Brain pericyte (primary cell): Measurements from ENCODE around the gene ZEB2.

Experiments used
- DNase-seq: peaks from one replicate; pipeline ENCODE4 v3.0.0-alpha.2; 2012; ENCODE audit warnings: low read depth, low spot score

ZEB2 gene

GRCh38 chr2:144471305-144472045 is 48.4 kb downstream of the ZEB2 start:
- no peak for DNase-seq

- no peak for DNase-seq
Measured at GRCh38 chr2:144470816-144471215, 49.1 kb downstream of the ZEB2 start.

- DNase-seq = no peak
Measured at GRCh38 chr2:144470334-144470733, 49.6 kb downstream of the ZEB2 start.

DNA sequence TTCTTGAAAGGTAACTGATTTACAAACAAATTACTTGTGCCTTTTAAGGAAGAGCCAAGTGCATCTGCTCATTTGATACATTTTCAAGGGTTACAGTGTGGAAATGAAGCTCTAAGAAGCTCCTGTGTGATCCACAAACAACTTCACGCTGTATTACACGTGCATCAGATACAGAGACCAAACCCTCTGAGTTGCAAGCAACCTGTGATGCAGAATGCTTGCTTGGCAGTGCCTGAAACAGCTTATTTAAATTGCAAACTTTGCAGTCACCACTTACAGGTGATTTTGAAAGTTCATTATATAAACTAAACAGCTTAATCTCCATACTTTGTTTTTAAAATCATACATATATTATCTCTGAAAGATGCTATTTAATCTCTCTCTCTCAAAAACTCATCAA is 50.1 kb downstream of the ZEB2 start:
- DNase-seq = no peak

DNA sequence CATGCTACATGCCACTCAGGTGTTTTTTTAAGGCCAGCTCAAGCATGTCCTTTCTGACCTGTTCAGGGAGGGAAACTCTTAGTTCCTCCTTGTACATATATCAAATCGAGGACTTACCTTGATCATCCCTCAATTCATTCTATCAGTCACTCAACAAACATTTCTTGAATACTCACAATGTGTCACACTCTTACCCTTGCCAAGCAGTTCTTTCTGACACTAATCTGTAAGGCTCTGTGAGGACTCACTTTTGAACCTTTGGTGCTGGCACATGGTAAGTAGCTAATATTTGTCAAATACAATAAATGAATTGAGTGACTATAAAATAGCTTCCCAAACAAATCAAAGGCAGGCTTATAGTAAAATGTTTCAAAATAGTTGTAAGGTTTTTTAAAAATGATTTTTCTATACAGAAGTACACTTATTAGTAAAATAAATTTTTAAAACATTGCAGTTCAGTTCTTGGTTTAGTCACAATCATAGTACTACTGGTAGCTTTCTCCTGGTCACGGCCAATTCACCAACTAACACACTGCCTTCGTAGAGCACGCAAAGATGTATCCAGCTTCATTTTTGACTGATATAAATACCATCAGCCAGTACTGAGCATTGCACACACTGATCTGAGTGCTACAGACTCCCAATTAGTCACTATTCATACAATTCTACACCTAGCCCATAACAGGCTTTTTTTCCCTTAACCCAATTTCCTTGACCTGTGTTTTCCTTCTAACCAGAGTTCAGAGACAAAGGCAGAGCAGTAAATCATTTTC is 50.9 kb downstream of the ZEB2 start:
- DNase-seq = no peak

DNA sequence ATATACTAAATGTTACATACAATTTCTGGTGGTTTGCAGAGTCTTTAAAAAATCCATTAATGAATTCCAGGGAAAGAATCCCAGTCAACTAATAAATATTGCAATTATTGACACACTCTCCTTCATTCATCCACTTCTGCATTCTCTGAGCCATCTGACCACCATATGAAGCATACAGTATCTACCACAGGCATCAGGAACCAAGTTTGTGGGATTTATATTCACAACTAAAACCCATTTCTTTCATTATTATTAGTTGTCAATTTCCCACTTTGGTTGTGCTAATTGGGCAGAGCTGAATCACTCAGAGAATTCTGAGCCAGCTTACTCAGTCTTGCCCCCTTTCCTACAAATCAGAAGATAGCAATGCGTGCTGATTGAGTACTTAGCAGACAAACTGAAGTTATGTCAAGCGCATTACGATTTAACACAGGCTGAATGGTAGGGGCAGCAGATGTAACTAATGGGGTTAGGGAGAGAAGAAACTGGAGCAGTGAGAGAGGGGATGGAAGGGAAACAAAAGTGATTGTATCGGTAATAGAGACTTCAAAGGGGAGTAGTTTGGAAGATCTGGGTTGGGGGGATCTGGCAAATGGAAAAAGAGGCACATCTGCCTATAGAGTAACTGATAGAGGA is 52.3 kb downstream of the ZEB2 start:
- no peak for DNase-seq

DNA sequence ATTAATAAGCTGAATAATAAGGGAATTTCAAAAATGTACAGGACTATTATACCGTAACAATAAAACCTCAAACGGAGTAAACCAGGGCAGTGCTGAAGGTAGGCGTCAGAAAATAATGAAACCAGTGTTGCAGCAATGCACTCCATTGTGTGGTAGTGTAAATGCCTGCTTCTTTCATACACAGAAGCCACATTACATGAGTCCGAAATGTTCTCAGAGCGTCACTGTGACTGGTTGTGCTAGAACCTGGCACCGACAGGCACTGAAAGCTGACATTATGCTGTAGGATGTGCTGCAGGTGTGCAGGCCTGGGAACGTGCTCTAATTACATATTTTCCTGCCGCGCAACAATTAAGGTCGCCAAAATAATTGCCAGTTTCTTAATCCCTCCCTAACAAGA is 53.3 kb downstream of the ZEB2 start:
- no peak for DNase-seq

GRCh38 chr2:144465749-144466148 is 54.2 kb downstream of the ZEB2 start:
- DNase-seq = no peak

DNA sequence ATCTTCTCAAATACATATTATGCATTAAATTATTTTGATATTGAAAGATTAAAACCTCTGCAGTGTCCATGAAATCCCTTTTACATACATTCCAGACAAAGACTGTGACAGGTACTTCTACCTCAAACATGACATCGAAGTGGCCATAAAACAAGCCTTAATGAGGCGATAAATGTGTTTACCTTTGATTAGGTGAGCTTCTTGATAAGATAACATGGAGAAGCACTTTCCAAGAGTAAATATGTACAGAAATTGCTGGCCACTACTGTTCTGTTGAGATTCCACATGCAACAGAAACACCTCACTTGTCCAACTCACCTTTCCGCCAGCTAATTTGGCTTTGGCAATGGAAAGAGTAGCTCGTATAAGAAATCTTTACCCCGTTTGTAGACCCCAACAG is 55.2 kb downstream of the ZEB2 start:
- DNase-seq = no peak

GRCh38 chr2:144463266-144463665 is 56.7 kb downstream of the ZEB2 start:
- no peak for DNase-seq

GRCh38 chr2:144462266-144462665 is 57.7 kb downstream of the ZEB2 start:
- DNase-seq = no peak

- no peak for DNase-seq
Measured at GRCh38 chr2:144461308-144461766, 58.6 kb downstream of the ZEB2 start.

GRCh38 chr2:144460727-144461307 is 59.1 kb downstream of the ZEB2 start:
- no peak for DNase-seq

DNA sequence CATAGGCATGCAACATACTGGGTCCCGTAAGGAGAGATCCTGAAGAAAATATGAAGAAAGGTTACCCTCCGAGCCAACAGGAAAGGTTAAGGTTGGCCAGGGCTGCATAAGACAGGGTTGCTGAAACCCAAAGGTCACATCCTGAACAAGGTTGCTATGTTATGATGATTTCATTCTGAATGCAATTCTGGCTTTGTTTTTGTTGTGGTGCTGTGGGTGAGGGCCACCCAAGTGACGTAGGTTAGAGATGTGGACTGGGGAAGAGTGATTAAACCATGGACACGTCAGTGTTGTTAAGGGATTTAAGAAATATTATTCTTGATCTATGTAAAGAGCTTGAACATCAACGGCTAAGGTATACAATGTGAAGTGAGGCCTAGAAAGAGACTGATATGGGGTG is 60.0 kb downstream of the ZEB2 start:
- DNase-seq = peak; percentile 45

- no peak for DNase-seq
Measured at GRCh38 chr2:144459286-144459685, 60.6 kb downstream of the ZEB2 start.

GRCh38 chr2:144458541-144458940 is 61.4 kb downstream of the ZEB2 start:
- no peak for DNase-seq

- DNase-seq = peak; percentile 45
Measured at GRCh38 chr2:144456680-144457079, 63.2 kb downstream of the ZEB2 start.

- no peak for DNase-seq
Measured at GRCh38 chr2:144455987-144456386, 63.9 kb downstream of the ZEB2 start.

- no peak for DNase-seq
Measured at GRCh38 chr2:144454466-144455287, 65.2 kb downstream of the ZEB2 start.

DNA sequence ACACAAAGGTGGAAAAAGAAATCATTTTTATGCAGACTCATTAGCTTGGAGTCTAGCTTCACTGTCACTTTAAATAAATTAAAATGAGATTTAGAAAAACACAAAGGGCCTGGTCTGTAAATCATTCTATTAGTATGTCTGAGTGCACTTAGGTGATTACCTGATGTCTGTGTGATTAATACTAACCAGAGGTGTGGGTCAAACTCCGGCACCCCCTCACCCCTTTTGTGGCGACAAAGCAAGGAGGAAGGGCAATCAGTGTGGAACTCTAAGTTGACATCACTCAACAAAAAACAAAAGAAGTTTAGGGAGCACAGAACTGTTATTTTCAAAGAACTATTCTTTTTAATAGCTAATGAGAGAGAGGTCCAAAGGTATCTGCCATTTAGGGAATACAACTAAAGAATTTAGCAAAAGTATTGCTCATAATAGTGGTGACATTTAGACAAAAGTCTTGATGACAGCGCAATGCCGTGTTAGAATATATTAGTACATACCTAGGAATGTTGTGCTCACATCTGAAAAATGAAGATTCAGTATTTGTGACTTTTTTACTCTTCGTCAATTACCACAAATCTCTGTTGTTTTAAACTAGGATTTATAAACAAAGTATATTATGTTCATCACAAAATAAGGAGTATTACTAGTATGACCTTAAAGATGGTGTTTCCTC is 66.3 kb downstream of the ZEB2 start:
- DNase-seq = no peak

- no peak for DNase-seq
Measured at GRCh38 chr2:144452989-144453336, 67.0 kb downstream of the ZEB2 start.
